ENCODE results near the gene PAK3.

The PAK3 gene

DNA sequence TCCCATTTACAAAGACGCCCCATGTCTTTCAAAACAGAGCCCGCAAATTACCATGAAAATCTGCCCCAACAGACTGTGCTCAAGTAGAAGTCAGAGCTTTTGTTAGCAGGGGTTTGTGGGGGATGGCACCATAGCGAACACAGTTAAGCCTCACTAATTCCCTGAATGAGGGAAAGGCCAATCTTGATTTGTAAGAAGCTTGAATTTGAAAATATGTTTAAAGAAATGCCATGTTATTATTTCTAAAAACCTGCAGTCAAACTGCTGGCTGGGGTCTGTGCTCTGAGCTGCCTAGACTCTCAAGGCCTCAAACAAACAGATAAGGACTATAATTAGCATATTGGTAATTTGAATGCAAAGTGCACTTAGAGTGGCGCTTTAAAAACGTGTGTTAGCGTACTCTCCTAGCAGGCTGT is 9.4 kb upstream of the PAK3 start:
- Histone ChIP-seq H3K27ac (no peak overlapping the region), H3K4me3 (ENCODE audit: low read depth, low read length) (no peak overlapping the region), H3K36me3 (no peaks in the 10 kb centered on the region), H3K27me3 (ENCODE audit: insufficient read depth, low read depth, severe bottlenecking) (peaks cover 46% of the 10 kb centered on the region), H3K9me3 (ENCODE audit: severe bottlenecking) (no peaks in the 10 kb centered on the region)
- DNase-seq, result no peak
- TF ChIP-seq CTCF (IDR thresholded peaks at IDR 0.05; ENCODE audit: low read depth, low read length), result no peak

DNA sequence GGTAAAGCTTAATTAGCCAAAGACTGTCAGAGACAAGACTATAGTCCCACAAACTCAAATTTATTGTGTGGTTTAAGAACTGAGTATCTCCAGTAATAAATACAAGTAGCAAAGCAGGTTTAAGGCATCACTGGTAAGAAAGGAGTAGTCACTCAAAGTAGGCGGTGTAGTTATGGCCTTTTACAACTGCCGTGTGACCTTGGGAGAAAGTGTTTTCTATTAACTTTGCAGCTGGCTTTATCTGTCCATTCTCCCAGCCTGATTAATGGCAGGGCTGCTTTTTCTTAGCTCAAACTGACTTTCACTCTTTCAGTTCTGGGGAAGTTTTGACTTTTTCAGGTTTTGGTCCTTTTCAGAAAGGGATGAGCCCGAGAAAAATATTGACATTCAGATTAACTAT is 7.4 kb upstream of the PAK3 start:
- no peak for TF ChIP-seq CTCF (IDR thresholded peaks at IDR 0.05; ENCODE audit: low read depth, low read length)
- no peak for DNase-seq
- no peaks in the 10 kb centered on the region for H3K9me3 ChIP-seq (ENCODE audit: severe bottlenecking)
- peaks cover 63% of the 10 kb centered on the region for H3K27me3 ChIP-seq (ENCODE audit: insufficient read depth, low read depth, severe bottlenecking)
- H3K36me3 ChIP-seq, result no peaks in the 10 kb centered on the region
- no peak overlapping the region for H3K4me3 ChIP-seq (ENCODE audit: low read depth, low read length)
- H3K27ac ChIP-seq, result no peak overlapping the region

GRCh38 chrX:111090458-111090857 is 5.5 kb upstream of the PAK3 start:
- Histone ChIP-seq H3K36me3 (no peaks in the 10 kb centered on the region), H3K4me3 (ENCODE audit: low read depth, low read length) (no peak overlapping the region), H3K27me3 (ENCODE audit: insufficient read depth, low read depth, severe bottlenecking) (peaks cover 71% of the 10 kb centered on the region), H3K27ac (no peak overlapping the region), H3K9me3 (ENCODE audit: severe bottlenecking) (no peaks in the 10 kb centered on the region)
- DNase-seq, result no peak
- no peak for TF ChIP-seq CTCF (IDR thresholded peaks at IDR 0.05; ENCODE audit: low read depth, low read length)

GRCh38 chrX:111098874-111099273 is 2.9 kb downstream of the PAK3 start:
- peak; percentile 79 for DNase-seq
- TF ChIP-seq CTCF (IDR thresholded peaks at IDR 0.05; ENCODE audit: low read depth, low read length), result peak; percentile 91

DNA sequence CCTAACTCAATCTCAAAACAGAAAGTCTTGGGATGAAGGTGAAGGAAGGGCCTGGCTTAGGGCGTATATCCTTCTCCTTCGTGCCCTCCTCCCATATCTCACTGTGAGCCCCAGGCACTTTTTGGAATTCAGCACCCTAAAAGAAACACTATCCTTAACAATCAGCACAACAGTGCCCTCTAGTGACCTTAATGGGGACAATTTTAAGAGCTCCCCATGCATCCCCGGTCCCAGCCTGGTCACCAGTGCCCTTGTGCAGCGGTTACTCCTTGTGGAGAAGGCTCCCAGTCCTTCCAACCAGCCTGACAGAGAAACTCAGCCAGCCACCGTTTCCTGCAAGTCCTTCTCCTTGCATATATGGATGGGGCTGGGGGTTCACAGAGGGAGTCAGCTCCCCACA is 4.2 kb downstream of the PAK3 start:
- no peak overlapping the region for H3K4me3 ChIP-seq (ENCODE audit: low read depth, low read length)
- no peaks in the 10 kb centered on the region for H3K36me3 ChIP-seq
- peak; percentile 26 for DNase-seq
- peak; percentile 62 for TF ChIP-seq CTCF (IDR thresholded peaks at IDR 0.05; ENCODE audit: low read depth, low read length)
- peaks cover 30% of the 10 kb centered on the region for H3K27me3 ChIP-seq (ENCODE audit: insufficient read depth, low read depth, severe bottlenecking)
- H3K9me3 ChIP-seq (ENCODE audit: severe bottlenecking), result no peaks in the 10 kb centered on the region
- H3K27ac ChIP-seq, result no peak overlapping the region

More at GRCh38 chrX:111098874-111099273, 2.9 kb downstream of the PAK3 start:
- peaks cover 38% of the 10 kb centered on the region for H3K27me3 ChIP-seq (ENCODE audit: insufficient read depth, low read depth, severe bottlenecking)
- H3K4me3 ChIP-seq (ENCODE audit: low read depth, low read length), result no peak overlapping the region
- H3K36me3 ChIP-seq, result no peaks in the 10 kb centered on the region
- no peaks in the 10 kb centered on the region for H3K9me3 ChIP-seq (ENCODE audit: severe bottlenecking)
- no peak overlapping the region for H3K27ac ChIP-seq

GRCh38 chrX:111101580-111101979 is 5.6 kb downstream of the PAK3 start:
- H3K4me3 ChIP-seq (ENCODE audit: low read depth, low read length), result no peak overlapping the region
- no peak for TF ChIP-seq CTCF (IDR thresholded peaks at IDR 0.05; ENCODE audit: low read depth, low read length)
- no peaks in the 10 kb centered on the region for H3K36me3 ChIP-seq
- H3K27me3 ChIP-seq (ENCODE audit: insufficient read depth, low read depth, severe bottlenecking), result peaks cover 17% of the 10 kb centered on the region
- no peak overlapping the region for H3K27ac ChIP-seq
- DNase-seq, result no peak
- no peaks in the 10 kb centered on the region for H3K9me3 ChIP-seq (ENCODE audit: severe bottlenecking)

Data from WERI-Rb-1 (cell line).